GM12878 (cell line): ENCODE data around the gene EPB41L4B.

Experiments used
- BHLHE40 ChIP-seq, 2 experiments: fragments of 450-650 bp in 1 of 2; IDR thresholded peaks; 2 replicates each; pipeline ENCODE4 v1.6.1; 2011 to 2017; ENCODE audit warnings: low read depth in 2 of 2, borderline replicate concordance in 1 of 2, improper control_type of control experiment in 1 of 2, low read length in 1 of 2, mild to moderate bottlenecking in 1 of 2
- ESRRA ChIP-seq: IDR thresholded peaks from 2 replicates; pipeline ENCODE4 v1.6.1; 2012; ENCODE audit warnings: mild to moderate bottlenecking, low read length, improper control_type of control experiment
- EZH2 ChIP-seq: IDR thresholded peaks from 2 replicates; pipeline ENCODE4 v1.6.1; 2012; ENCODE audit warnings: low read depth, mild to moderate bottlenecking, control low read depth, inconsistent platforms, low read length, borderline replicate concordance; ENCODE audit not compliant: control insufficient read depth
- MYC ChIP-seq: IDR thresholded peaks from 2 replicates; pipeline ENCODE4 v1.6.1; 2011; ENCODE audit warnings: mild to moderate bottlenecking, low read length, moderate library complexity, inconsistent platforms; ENCODE audit not compliant: insufficient read depth, insufficient replicate concordance, insufficient read length, severe bottlenecking
- TF ChIP-seq, protein P1 (sequence below): fragments of 450-650 bp; IDR thresholded peaks from 2 replicates; pipeline ENCODE4 v1.6.1; 2016; ENCODE audit warnings: mild to moderate bottlenecking
- TF ChIP-seq, protein P2 (sequence below), 3 experiments: IDR thresholded peaks in 2 of 3; conservative IDR thresholded peaks in 1 of 3; 2 replicates each; pipeline ENCODE4 v1.5.1; 2011; ENCODE audit warnings: low read depth in 3 of 3, low read length in 3 of 3, mild to moderate bottlenecking in 3 of 3, control low read depth in 2 of 3, moderate library complexity in 2 of 3, inconsistent platforms in 1 of 3, mixed read lengths in 1 of 3; ENCODE audit not compliant: control insufficient read depth in 2 of 3, insufficient read depth in 1 of 3; ENCODE audit errors: extremely low read depth in 1 of 3

- TF ChIP-seq MYC (no peak), EZH2 (no peak), ESRRA (no peak), BHLHE40 (IDR thresholded peaks at IDR 0.05; ENCODE audit: borderline replicate concordance in 1 of 2, low read depth in 2 of 2, low read length in 1 of 2) (no peak)
- TF ChIP-seq, protein P1, sequence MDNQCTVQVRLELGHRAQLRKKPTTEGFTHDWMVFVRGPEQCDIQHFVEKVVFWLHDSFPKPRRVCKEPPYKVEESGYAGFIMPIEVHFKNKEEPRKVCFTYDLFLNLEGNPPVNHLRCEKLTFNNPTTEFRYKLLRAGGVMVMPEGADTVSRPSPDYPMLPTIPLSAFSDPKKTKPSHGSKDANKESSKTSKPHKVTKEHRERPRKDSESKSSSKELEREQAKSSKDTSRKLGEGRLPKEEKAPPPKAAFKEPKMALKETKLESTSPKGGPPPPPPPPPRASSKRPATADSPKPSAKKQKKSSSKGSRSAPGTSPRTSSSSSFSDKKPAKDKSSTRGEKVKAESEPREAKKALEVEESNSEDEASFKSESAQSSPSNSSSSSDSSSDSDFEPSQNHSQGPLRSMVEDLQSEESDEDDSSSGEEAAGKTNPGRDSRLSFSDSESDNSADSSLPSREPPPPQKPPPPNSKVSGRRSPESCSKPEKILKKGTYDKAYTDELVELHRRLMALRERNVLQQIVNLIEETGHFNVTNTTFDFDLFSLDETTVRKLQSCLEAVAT: no peak
- TF ChIP-seq, protein P2, sequence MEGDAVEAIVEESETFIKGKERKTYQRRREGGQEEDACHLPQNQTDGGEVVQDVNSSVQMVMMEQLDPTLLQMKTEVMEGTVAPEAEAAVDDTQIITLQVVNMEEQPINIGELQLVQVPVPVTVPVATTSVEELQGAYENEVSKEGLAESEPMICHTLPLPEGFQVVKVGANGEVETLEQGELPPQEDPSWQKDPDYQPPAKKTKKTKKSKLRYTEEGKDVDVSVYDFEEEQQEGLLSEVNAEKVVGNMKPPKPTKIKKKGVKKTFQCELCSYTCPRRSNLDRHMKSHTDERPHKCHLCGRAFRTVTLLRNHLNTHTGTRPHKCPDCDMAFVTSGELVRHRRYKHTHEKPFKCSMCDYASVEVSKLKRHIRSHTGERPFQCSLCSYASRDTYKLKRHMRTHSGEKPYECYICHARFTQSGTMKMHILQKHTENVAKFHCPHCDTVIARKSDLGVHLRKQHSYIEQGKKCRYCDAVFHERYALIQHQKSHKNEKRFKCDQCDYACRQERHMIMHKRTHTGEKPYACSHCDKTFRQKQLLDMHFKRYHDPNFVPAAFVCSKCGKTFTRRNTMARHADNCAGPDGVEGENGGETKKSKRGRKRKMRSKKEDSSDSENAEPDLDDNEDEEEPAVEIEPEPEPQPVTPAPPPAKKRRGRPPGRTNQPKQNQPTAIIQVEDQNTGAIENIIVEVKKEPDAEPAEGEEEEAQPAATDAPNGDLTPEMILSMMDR (IDR thresholded peaks at IDR 0.05 in 2 of 3, conservative IDR thresholded peaks at IDR 0.05 in 1 of 3; ENCODE audit: control insufficient read depth in 2 of 3, extremely low read depth in 1 of 3, insufficient read depth in 1 of 3, low read depth in 3 of 3, low read length in 3 of 3): no peak
Observed at GRCh38 chr9:109329638-109330258, 8.9 kb upstream of the EPB41L4B start.
